ENCODE results near the gene CASS4. TPM values are rescaled to one million over a fixed set of nuclear protein-coding genes. Genes with fewer than 3 reads are reported as not detected.

The CASS4 gene
- total and polyA plus RNA-seq, 7 experiments from 2014 or later = 6.8 to 16.9 (median 11.5) TPM

DNA sequence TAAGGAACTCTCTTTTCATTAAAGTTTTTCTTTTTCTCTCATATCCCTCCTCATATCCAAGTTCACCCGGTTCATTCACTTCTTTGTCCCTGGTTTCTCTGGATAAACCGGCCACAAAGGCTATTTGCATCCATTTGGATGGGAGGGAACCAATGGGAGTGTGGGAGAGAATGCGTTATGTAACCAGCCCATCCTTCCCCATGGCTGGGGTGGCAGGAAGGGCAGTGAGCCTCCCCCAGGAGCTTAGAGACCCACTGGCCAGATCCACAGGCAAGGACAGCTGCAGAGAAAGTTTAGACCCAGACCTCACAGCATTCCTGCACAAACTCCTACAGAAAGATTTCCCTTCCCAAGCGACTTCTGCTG, 10.7 kb downstream of the CASS4 start:
- no peaks in the 10 kb centered on the region for H3K27me3 ChIP-seq (ENCODE audit: control insufficient read depth in 2 of 2, insufficient read depth in 2 of 2, low read length in 2 of 2)
- peak overlapping the region in 8 of 10 donors; percentile 41 to 78 (median 61) for H3K4me3 Mint-ChIP-seq
- no peaks in the 10 kb centered on the region for H3K9me3 ChIP-seq (ENCODE audit: control insufficient read depth in 2 of 3, low read length in 3 of 3)
- peaks cover 33 to 53% of the 10 kb centered on the region in 2 donors for H3K4me1 ChIP-seq (ENCODE audit: control insufficient read depth in 2 of 2, insufficient read depth in 2 of 2, low read length in 2 of 2)
- no peak overlapping the region for H3K4me3 ChIP-seq (ENCODE audit: low read length)
- no peak for ATAC-seq
- ChIA-PET CTCF (interaction anchor here (0.7 to 2.6 kb wide), 3 partner anchors 10 to 29 kb away, joined by 3 to 11 read pairs (median 3); partner anchors contain the start of gene CASS4), POLR2A (interaction anchor here (1.1 to 8.4 kb wide), 6 partner anchors 10 to 21 kb away, joined by 3 to 67 read pairs (median 6); partner anchors contain the start of gene CASS4)
- H3K36me3 Mint-ChIP-seq = peaks cover 0 to 19% (median 13%) of the 10 kb centered on the region in 5 donors
- intact Hi-C loops (cut with micrococcal nuclease) = loop anchor here (1.0 to 2.0 kb wide), 2 partner anchors 11 to 18 kb away; partner anchors contain the start of gene CASS4 (in 1 of the 2)
- no peaks in the 10 kb centered on the region for H3K36me3 ChIP-seq (ENCODE audit: control insufficient read depth in 2 of 3, insufficient read depth in 3 of 3, low read length in 3 of 3)
- peak overlapping the region; percentile 36 for H3K27ac ChIP-seq (ENCODE audit: low read depth, low read length)
- no peaks in the 10 kb centered on the region for H3K9me3 Mint-ChIP-seq
- no peak for DNase-seq
- peak overlapping the region; percentile 50 to 98 (median 92) for H3K27ac Mint-ChIP-seq
- no peaks in the 10 kb centered on the region for H3K27me3 Mint-ChIP-seq
- peaks cover 39 to 84% (median 64%) of the 10 kb centered on the region in 7 donors for H3K4me1 Mint-ChIP-seq

- Histone ChIP-seq H3K36me3 (ENCODE audit: control insufficient read depth in 2 of 3, insufficient read depth in 3 of 3, low read length in 3 of 3) (no peaks in the 10 kb centered on the region), H3K4me1 (ENCODE audit: control insufficient read depth in 2 of 2, insufficient read depth in 2 of 2, low read length in 2 of 2) (peaks cover 33 to 49% of the 10 kb centered on the region in 2 donors), H3K27ac (ENCODE audit: low read depth, low read length) (peak overlapping the region; percentile 36), H3K9me3 (ENCODE audit: control insufficient read depth in 2 of 3, low read length in 3 of 3) (no peaks in the 10 kb centered on the region), H3K4me3 (ENCODE audit: low read length) (no peak overlapping the region), H3K27me3 (ENCODE audit: control insufficient read depth in 2 of 2, insufficient read depth in 2 of 2, low read length in 2 of 2) (no peaks in the 10 kb centered on the region)
- peak overlapping the region in 6 of 9 donors; percentile 86 to 98 (median 95) for H3K27ac Mint-ChIP-seq
- H3K4me1 Mint-ChIP-seq = peaks cover 39 to 84% (median 64%) of the 10 kb centered on the region in 7 donors
- CTCF ChIA-PET = interaction anchor here (0.7 to 2.6 kb wide), 2 partner anchors 10 to 25 kb away, joined by 3 to 11 read pairs; partner anchors contain the start of gene CASS4
- H3K4me3 Mint-ChIP-seq = peak overlapping the region in 3 of 10 donors; percentile 44 to 78 (median 72)
- no peak for ATAC-seq
- H3K36me3 Mint-ChIP-seq = peaks cover 0 to 21% (median 13%) of the 10 kb centered on the region in 5 donors
- intact Hi-C loops (cut with micrococcal nuclease) = loop anchor here in 1 of 2 donors (2.0 kb wide), 1 partner anchor 18 kb away; no protein-coding TSS in a partner anchor
- H3K27me3 Mint-ChIP-seq = no peaks in the 10 kb centered on the region
- POLR2A ChIA-PET = interaction anchor here (1.1 to 8.4 kb wide), 5 partner anchors 9 to 19 kb away, joined by 3 to 67 read pairs (median 6); partner anchors contain the start of gene CASS4
- DNase-seq = no peak
- H3K9me3 Mint-ChIP-seq = no peaks in the 10 kb centered on the region
Measured at GRCh38 chr20:56423211-56423610, 11.2 kb downstream of the CASS4 start.

DNA sequence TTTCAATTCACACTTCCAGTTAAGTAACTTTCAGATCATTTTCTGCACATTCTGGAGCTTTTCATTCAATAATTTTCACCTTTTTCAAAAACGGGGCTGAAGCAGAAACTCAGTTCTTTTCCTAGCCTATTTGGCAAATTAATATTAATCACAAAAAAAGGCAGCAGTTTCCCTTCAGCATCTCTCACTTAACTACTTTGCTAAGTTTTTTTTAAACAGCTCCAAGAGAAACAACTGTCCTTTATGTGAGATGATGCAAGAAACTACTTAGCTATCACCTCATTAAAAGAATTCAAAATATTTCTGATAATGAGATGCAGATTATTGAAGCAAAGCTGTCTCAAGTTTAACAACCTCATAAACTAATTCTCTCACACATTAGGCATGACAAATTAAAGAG, 11.8 kb downstream of the CASS4 start:
- peaks cover 31 to 48% of the 10 kb centered on the region in 2 donors for H3K4me1 ChIP-seq (ENCODE audit: control insufficient read depth in 2 of 2, insufficient read depth in 2 of 2, low read length in 2 of 2)
- POLR2A ChIA-PET = interaction anchor here (1.2 to 8.4 kb wide), 3 partner anchors 8 to 18 kb away, joined by 3 to 67 read pairs (median 7); partner anchors contain the start of gene CASS4
- no peaks in the 10 kb centered on the region for H3K9me3 ChIP-seq (ENCODE audit: control insufficient read depth in 2 of 3, low read length in 3 of 3)
- H3K36me3 ChIP-seq (ENCODE audit: control insufficient read depth in 2 of 3, insufficient read depth in 3 of 3, low read length in 3 of 3) = no peaks in the 10 kb centered on the region
- H3K27me3 ChIP-seq (ENCODE audit: control insufficient read depth in 2 of 2, insufficient read depth in 2 of 2, low read length in 2 of 2) = no peaks in the 10 kb centered on the region
- intact Hi-C loops (cut with micrococcal nuclease) = loop anchor here in 1 of 2 donors (2.0 kb wide), 1 partner anchor 17 kb away; no protein-coding TSS in a partner anchor
- no peak overlapping the region for H3K27ac ChIP-seq (ENCODE audit: low read depth, low read length)
- Mint-ChIP-seq H3K27ac (peak overlapping the region in 2 of 9 donors; percentile 25 to 65), H3K36me3 (peaks cover 0 to 25% (median 12%) of the 10 kb centered on the region in 5 donors), H3K9me3 (no peaks in the 10 kb centered on the region), H3K4me3 (no peak overlapping the region), H3K27me3 (no peaks in the 10 kb centered on the region), H3K4me1 (peaks cover 40 to 84% (median 64%) of the 10 kb centered on the region in 7 donors)
- CTCF ChIA-PET = interaction anchor here (2.6 kb wide), 1 partner anchor 11 kb away, joined by 11 read pairs; the partner anchor contains the start of gene CASS4
- ATAC-seq (no peak), DNase-seq (no peak)
- no peak overlapping the region for H3K4me3 ChIP-seq (ENCODE audit: low read length)

DNA sequence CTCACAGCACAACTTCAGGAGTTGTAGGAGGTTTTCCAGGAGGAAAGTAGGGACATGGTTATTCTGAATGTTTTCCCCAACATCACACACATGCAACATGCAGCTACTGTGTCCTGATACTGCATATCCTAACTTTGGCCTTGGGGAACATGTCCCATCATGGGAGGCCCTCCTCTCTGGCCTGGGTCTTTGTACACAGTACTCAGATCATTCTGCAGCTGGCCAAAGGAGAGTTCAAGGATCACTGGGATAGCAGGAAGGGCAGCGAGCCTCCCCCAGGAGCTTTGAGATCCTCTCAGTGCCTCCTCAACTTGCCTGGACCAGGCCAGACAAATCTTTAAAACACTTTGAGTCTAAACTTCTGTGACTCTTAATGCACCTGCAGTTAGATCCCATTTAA, 12.9 kb downstream of the CASS4 start:
- Mint-ChIP-seq H3K27me3 (no peaks in the 10 kb centered on the region), H3K4me3 (no peak overlapping the region), H3K4me1 (peaks cover 45 to 84% (median 70%) of the 10 kb centered on the region in 7 donors), H3K36me3 (peaks cover 0 to 30% (median 13%) of the 10 kb centered on the region in 5 donors), H3K9me3 (peaks cover 0 to 2% (median 0%) of the 10 kb centered on the region in 11 donors), H3K27ac (peak overlapping the region in 2 of 9 donors; percentile 38 to 43)
- POLR2A ChIA-PET = interaction anchor here (0.6 to 8.4 kb wide), 3 partner anchors 9 to 1200 kb away, joined by 3 to 67 read pairs (median 4); partner anchors contain the start of gene CASS4
- Histone ChIP-seq H3K9me3 (ENCODE audit: control insufficient read depth in 2 of 3, low read length in 3 of 3) (no peaks in the 10 kb centered on the region), H3K4me3 (ENCODE audit: low read length) (no peak overlapping the region), H3K27ac (ENCODE audit: low read depth, low read length) (no peak overlapping the region), H3K27me3 (ENCODE audit: control insufficient read depth in 2 of 2, insufficient read depth in 2 of 2, low read length in 2 of 2) (no peaks in the 10 kb centered on the region), H3K4me1 (ENCODE audit: control insufficient read depth in 2 of 2, insufficient read depth in 2 of 2, low read length in 2 of 2) (peaks cover 34 to 48% of the 10 kb centered on the region in 2 donors), H3K36me3 (ENCODE audit: control insufficient read depth in 2 of 3, insufficient read depth in 3 of 3, low read length in 3 of 3) (no peaks in the 10 kb centered on the region)
- CTCF ChIA-PET = interaction anchor here (1.0 kb wide), 1 partner anchor 13 kb away, joined by 3 read pairs; the partner anchor contains the start of gene CASS4
- intact Hi-C loops (cut with micrococcal nuclease) = no loop called here
- DNase-seq (no peak), ATAC-seq (no peak)

- H3K4me1 Mint-ChIP-seq = peaks cover 50 to 84% (median 75%) of the 10 kb centered on the region in 7 donors
- no peaks in the 10 kb centered on the region for H3K36me3 ChIP-seq (ENCODE audit: control insufficient read depth in 2 of 3, insufficient read depth in 3 of 3, low read length in 3 of 3)
- no peaks in the 10 kb centered on the region for H3K27me3 Mint-ChIP-seq
- intact Hi-C loops (cut with micrococcal nuclease) = no loop called here
- DNase-seq (no peak), ATAC-seq (no peak)
- H3K9me3 ChIP-seq (ENCODE audit: control insufficient read depth in 2 of 3, low read length in 3 of 3) = no peaks in the 10 kb centered on the region
- H3K27ac ChIP-seq (ENCODE audit: low read depth, low read length) = no peak overlapping the region
- ChIA-PET POLR2A (interaction anchor here (0.9 to 8.4 kb wide), 2 partner anchors 13 to 17 kb away, joined by 3 to 67 read pairs; partner anchors contain the start of gene CASS4), CTCF (no interaction called here)
- no peaks in the 10 kb centered on the region for H3K27me3 ChIP-seq (ENCODE audit: control insufficient read depth in 2 of 2, insufficient read depth in 2 of 2, low read length in 2 of 2)
- peak overlapping the region in 2 of 10 donors; percentile 7 to 10 for H3K4me3 Mint-ChIP-seq
- H3K9me3 Mint-ChIP-seq = peaks cover 0 to 2% (median 0%) of the 10 kb centered on the region in 11 donors
- peaks cover 29 to 44% of the 10 kb centered on the region in 2 donors for H3K4me1 ChIP-seq (ENCODE audit: control insufficient read depth in 2 of 2, insufficient read depth in 2 of 2, low read length in 2 of 2)
- no peak overlapping the region for H3K4me3 ChIP-seq (ENCODE audit: low read length)
- H3K27ac Mint-ChIP-seq = peak overlapping the region in 3 of 9 donors; percentile 26 to 94 (median 39)
- H3K36me3 Mint-ChIP-seq = peaks cover 0 to 36% (median 13%) of the 10 kb centered on the region in 5 donors
Measured at GRCh38 chr20:56426026-56426425, 14.0 kb downstream of the CASS4 start.

GRCh38 chr20:56426926-56427325, 14.9 kb downstream of the CASS4 start:
- ChIA-PET POLR2A (interaction anchor here (0.9 to 8.4 kb wide), 6 partner anchors 8 to 34 kb away, joined by 3 to 67 read pairs (median 3); partner anchors contain the start of gene CASS4), CTCF (interaction anchor here (0.7 to 1.1 kb wide), 2 partner anchors 15 to 28 kb away, joined by 3 read pairs; partner anchors contain the start of gene CASS4)
- no peaks in the 10 kb centered on the region for H3K36me3 ChIP-seq (ENCODE audit: control insufficient read depth in 2 of 3, insufficient read depth in 3 of 3, low read length in 3 of 3)
- intact Hi-C loops (cut with micrococcal nuclease) = no loop called here
- Mint-ChIP-seq H3K36me3 (peaks cover 0 to 36% (median 13%) of the 10 kb centered on the region in 5 donors), H3K27me3 (no peaks in the 10 kb centered on the region), H3K4me3 (no peak overlapping the region), H3K4me1 (peaks cover 44 to 82% (median 73%) of the 10 kb centered on the region in 7 donors), H3K27ac (peak overlapping the region in 7 of 9 donors; percentile 11 to 94 (median 76)), H3K9me3 (peaks cover 0 to 2% (median 0%) of the 10 kb centered on the region in 11 donors)
- ATAC-seq (no peak), DNase-seq (no peak)
- H3K27ac ChIP-seq (ENCODE audit: low read depth, low read length) = no peak overlapping the region
- H3K4me1 ChIP-seq (ENCODE audit: control insufficient read depth in 2 of 2, insufficient read depth in 2 of 2, low read length in 2 of 2) = peaks cover 20 to 35% of the 10 kb centered on the region in 2 donors
- H3K4me3 ChIP-seq (ENCODE audit: low read length) = no peak overlapping the region
- no peaks in the 10 kb centered on the region for H3K27me3 ChIP-seq (ENCODE audit: control insufficient read depth in 2 of 2, insufficient read depth in 2 of 2, low read length in 2 of 2)
- no peaks in the 10 kb centered on the region for H3K9me3 ChIP-seq (ENCODE audit: control insufficient read depth in 2 of 3, low read length in 3 of 3)
